Measurements from ENCODE around the gene CRCP.

- no peak for TF ChIP-seq CBX5 (CRISPR knock-in tag; IDR thresholded peaks at IDR 0.05; ENCODE audit: borderline replicate concordance)
- no peak for TF ChIP-seq U2AF1 (optimal IDR thresholded peaks at IDR 0.05; ENCODE audit: low read depth, low read length)
- no peak for TF ChIP-seq POLR2A (IDR thresholded peaks at IDR 0.05; ENCODE audit: insufficient read depth in 1 of 2, low read depth in 2 of 2, low read length in 2 of 2)
- no peak for TF ChIP-seq SALL1 (CRISPR knock-in tag; IDR thresholded peaks at IDR 0.05)
- no peak for TF ChIP-seq CTCF (CRISPR knock-in tag; IDR thresholded peaks at IDR 0.05)
- no peak for TF ChIP-seq ZFP91 (CRISPR knock-in tag; IDR thresholded peaks at IDR 0.05; ENCODE audit: borderline replicate concordance)
- no peak for TF ChIP-seq NFIC (IDR thresholded peaks at IDR 0.05; ENCODE audit: low read length)
- TF ChIP-seq TBP (CRISPR knock-in tag; IDR thresholded peaks at IDR 0.05), result no peak
- no peak for TF ChIP-seq BCLAF1 (IDR thresholded peaks at IDR 0.05)
- no peak for TF ChIP-seq HINFP (CRISPR knock-in tag; IDR thresholded peaks at IDR 0.05; ENCODE audit: low read depth)
- TF ChIP-seq GABPA (IDR thresholded peaks at IDR 0.05; ENCODE audit: low read depth, low read length), result no peak
- no peak for TF ChIP-seq GABPA (CRISPR knock-in tag; IDR thresholded peaks at IDR 0.05; ENCODE audit: low read depth)
- TF ChIP-seq SNAI1 (CRISPR knock-in tag; IDR thresholded peaks at IDR 0.05; ENCODE audit: borderline replicate concordance), result no peak
Measured at GRCh38 chr7:66181845-66182244, 67.2 kb downstream of the CRCP start.

All from HepG2 (cell line).